GM23338 (cell line): ENCODE results near the gene CTTN. TPM values are rescaled to one million over a fixed set of nuclear protein-coding genes. Genes with fewer than 3 reads are reported as not detected.
A peak's percentile ranks its signal among the peaks of the same experiment; 100 is the strongest.

ENCODE experiments used
- ATAC-seq: fragments of 200-7000 bp; cut with Tn5 transposase; 3 replicates; pipeline ENCODE4 v1.9.1; 2020
- DNase-seq: peaks from one replicate; pipeline ENCODE4 v3.0.0-alpha.2; 2015; ENCODE audit warnings: low spot score
- H2AFZ ChIP-seq: fragments of 200-600 bp; sonication (generic); 2 replicates; pipeline ENCODE4 v1.8.0; 2016; ENCODE audit warnings: antibody characterized with exemption, mild to moderate bottlenecking, moderate library complexity
- H3F3A ChIP-seq: fragments of 200-600 bp; sonication (generic); replicated peaks from 2 replicates; pipeline ENCODE4 v1.8.0; 2017; ENCODE audit warnings: antibody characterized with exemption, mixed run types, low read depth
- H3K27ac ChIP-seq: fragments of 200-600 bp; sonication (generic); 2 replicates; pipeline ENCODE4 v1.6.1; 2016; ENCODE audit warnings: low read depth
- H3K27me3 ChIP-seq: fragments of 200-600 bp; sonication (generic); 2 replicates; pipeline ENCODE4 v1.8.0; 2016; ENCODE audit warnings: mild to moderate bottlenecking, mixed run types, moderate library complexity; ENCODE audit not compliant: insufficient read depth
- H3K36me3 ChIP-seq: fragments of 200-600 bp; sonication (generic); 2 replicates; pipeline ENCODE4 v1.8.0; 2016; ENCODE audit warnings: mild to moderate bottlenecking; ENCODE audit not compliant: insufficient read depth
- H3K4me1 ChIP-seq: fragments of 200-600 bp; sonication (generic); 2 replicates; pipeline ENCODE4 v1.8.0; 2016; ENCODE audit warnings: mild to moderate bottlenecking, moderate library complexity; ENCODE audit not compliant: insufficient read depth
- H3K4me2 ChIP-seq: fragments of 200-600 bp; sonication (generic); 2 replicates; pipeline ENCODE4 v1.7.1; 2017; ENCODE audit warnings: mixed run types
- H3K4me3 ChIP-seq: fragments of 200-600 bp; sonication (generic); 2 replicates; pipeline ENCODE4 v1.6.1; 2016; ENCODE audit warnings: mixed run types
- H3K79me2 ChIP-seq: fragments of 200-600 bp; sonication (generic); replicated peaks from 2 replicates; pipeline ENCODE4 v1.8.0; 2017; ENCODE audit warnings: mild to moderate bottlenecking; ENCODE audit not compliant: insufficient read depth
- H3K9me2 ChIP-seq: fragments of 200-600 bp; sonication (generic); 2 replicates; pipeline ENCODE4 v1.8.0; 2017; ENCODE audit not compliant: insufficient read depth
- H4K20me1 ChIP-seq: fragments of 200-600 bp; sonication (generic); replicated peaks from 2 replicates; pipeline ENCODE4 v1.8.0; 2017; ENCODE audit warnings: mild to moderate bottlenecking; ENCODE audit not compliant: insufficient read depth
- H3K27ac Mint-ChIP-seq: 2 replicates; pipeline ENCODE4 v1.8.0; 2020; ENCODE audit warnings: inconsistent platforms, mild to moderate bottlenecking, moderate library complexity, mixed read lengths
- H3K27me3 Mint-ChIP-seq: 3 replicates; pipeline ENCODE4 v1.8.0; 2022; ENCODE audit warnings: low read depth, mild to moderate bottlenecking, moderate library complexity, mixed read lengths, inconsistent platforms; ENCODE audit not compliant: insufficient read depth, poor library complexity
- H3K36me3 Mint-ChIP-seq: 3 replicates; pipeline ENCODE4 v1.8.0; 2021; ENCODE audit warnings: low read depth, mild to moderate bottlenecking, inconsistent platforms, moderate library complexity, mixed read lengths
- H3K4me1 Mint-ChIP-seq: 3 replicates; pipeline ENCODE4 v1.8.0; 2020; ENCODE audit warnings: mild to moderate bottlenecking, inconsistent platforms, mixed read lengths
- H3K4me3 Mint-ChIP-seq: 3 replicates; pipeline ENCODE4 v1.8.0; 2021; ENCODE audit warnings: moderate library complexity, mild to moderate bottlenecking, inconsistent platforms, mixed read lengths
- H3K9me3 Mint-ChIP-seq: 3 replicates; pipeline ENCODE4 v1.8.0; 2020; ENCODE audit warnings: moderate library complexity, mild to moderate bottlenecking, inconsistent platforms, mixed read lengths
- CREB1 ChIP-seq: fragments of 250-450 bp; sonication (Bioruptor Pico); IDR thresholded peaks from 2 replicates; pipeline ENCODE4 v1.5.0; 2020; ENCODE audit warnings: low read depth, mild to moderate bottlenecking, moderate library complexity
- EZH2 ChIP-seq: fragments of 200-600 bp; sonication (generic); IDR thresholded peaks from one replicate; pipeline ENCODE4 v1.8.0; 2017; ENCODE audit warnings: antibody characterized with exemption, mild to moderate bottlenecking, low read depth; ENCODE audit not compliant: unreplicated experiment
- EZH2phosphoT487 ChIP-seq: fragments of 200-600 bp; sonication (generic); IDR thresholded peaks from one replicate; pipeline ENCODE4 v1.8.1; 2018; ENCODE audit warnings: antibody characterized with exemption; ENCODE audit not compliant: unreplicated experiment
- JUNB ChIP-seq: IDR thresholded peaks from one replicate; pipeline ENCODE4 v1.6.1; 2016; ENCODE audit warnings: antibody characterized with exemption; ENCODE audit not compliant: unreplicated experiment
- NANOG ChIP-seq: IDR thresholded peaks from 2 replicates; pipeline ENCODE4 v1.6.1; 2016; ENCODE audit warnings: antibody characterized with exemption, borderline replicate concordance
- POLR2AphosphoS5 ChIP-seq: IDR thresholded peaks from 2 replicates; pipeline ENCODE4 v1.6.1; 2016; ENCODE audit warnings: antibody characterized with exemption, low read depth
- STAT1 ChIP-seq: IDR thresholded peaks from one replicate; pipeline ENCODE4 v1.6.1; 2016; ENCODE audit warnings: antibody characterized with exemption; ENCODE audit not compliant: unreplicated experiment
- ZNF114 ChIP-seq: fragments of 250-450 bp; sonication (Bioruptor Pico); IDR thresholded peaks from 2 replicates; pipeline ENCODE4 v1.5.0; 2020; ENCODE audit warnings: mild to moderate bottlenecking, moderate library complexity
- ZNF331 ChIP-seq: fragments of 250-450 bp; sonication (Bioruptor Pico); IDR thresholded peaks from 2 replicates; pipeline ENCODE4 v1.5.0; 2020; ENCODE audit warnings: low read depth, mild to moderate bottlenecking, moderate library complexity
- polyA plus RNA-seq: library from polyadenylated mRNA; unstranded; fragments of >200 nt; fragmentation: Nextera tagmentation; extraction: Ambion mirVana; gene quantifications from 2 replicates; pipeline ENCODE4 v1.2.1, GENCODE V29; 2016
- total RNA-seq: library from RNA; depleted of rRNA; stranded (reverse); fragments of >200 nt; shearing (Covaris generic); gene quantifications from 2 replicates; pipeline ENCODE4 v1.2.3, GENCODE V29; 2014
- TF ChIP-seq, protein P1 (sequence below): IDR thresholded peaks from 2 replicates; pipeline ENCODE4 v1.6.1; 2016; ENCODE audit warnings: antibody characterized with exemption
- TF ChIP-seq, protein P2 (sequence below): IDR thresholded peaks from one replicate; pipeline ENCODE4 v1.6.1; 2018; ENCODE audit warnings: antibody characterized with exemption; ENCODE audit not compliant: unreplicated experiment
- TF ChIP-seq, protein P3 (sequence below), 2 experiments: fragments of 200-600 bp in 1 of 2; sonication (generic) in 1 of 2; conservative IDR thresholded peaks; 2 replicates each; pipeline versions ENCODE4 v1.5.1 to v1.6.1; 2016 to 2017; ENCODE audit warnings: antibody characterized with exemption in 2 of 2, low read depth in 2 of 2, mild to moderate bottlenecking in 2 of 2, moderate library complexity in 1 of 2
- TF ChIP-seq, protein P4 (sequence below): fragments of 250-450 bp; sonication (Bioruptor Pico); IDR thresholded peaks from 2 replicates; pipeline ENCODE4 v1.5.0; 2020; ENCODE audit warnings: mild to moderate bottlenecking, moderate library complexity

The CTTN gene
- total and polyA plus RNA-seq, 2 experiments from 2014 or later = 163 to 343 TPM

DNA sequence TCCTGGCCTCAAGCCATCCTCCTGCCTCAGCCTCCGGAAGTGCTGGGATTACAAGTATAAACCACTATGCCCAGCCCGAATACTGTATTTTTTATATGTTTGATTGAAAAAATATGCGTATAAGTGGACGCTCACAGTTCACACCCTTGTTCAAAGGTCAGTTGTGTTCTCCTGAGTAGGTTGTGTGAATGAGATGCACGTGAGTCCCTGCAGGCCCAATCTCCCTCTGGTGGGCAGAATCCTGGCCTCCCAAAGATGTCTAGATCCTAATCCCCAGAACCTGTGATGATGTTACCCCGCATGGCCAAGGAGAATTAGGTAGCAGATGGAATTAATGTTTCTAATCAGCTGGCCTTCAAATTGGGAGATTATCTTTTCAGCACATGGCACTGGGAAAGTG, 41.9 kb downstream of the CTTN start:
- Histone ChIP-seq H4K20me1 (no peaks in the 10 kb centered on the region; the same call in 1 of the 2 replicates), H3K4me3 (no peak overlapping the region), H3K4me1 (peaks cover 8% of the 10 kb centered on the region; the same call in 1 of the 2 replicates), H3K79me2 (no peaks in the 10 kb centered on the region), H3F3A (no peaks in the 10 kb centered on the region), H3K27ac (no peak overlapping the region), H3K27me3 (no peaks in the 10 kb centered on the region), H3K36me3 (peaks cover 15% of the 10 kb centered on the region; the same call in 1 of the 2 replicates), H2AFZ (no peak overlapping the region), H3K4me2 (no peak overlapping the region), H3K9me2 (no peaks in the 10 kb centered on the region)
- Mint-ChIP-seq H3K36me3 (peaks cover 56% of the 10 kb centered on the region), H3K27ac (no peak overlapping the region), H3K9me3 (peaks cover 2% of the 10 kb centered on the region; the same call in 1 of the 3 replicates), H3K4me3 (no peak overlapping the region), H3K27me3 (peaks cover 11% of the 10 kb centered on the region), H3K4me1 (peaks cover 14% of the 10 kb centered on the region)
- TF ChIP-seq STAT1 (no peak), EZH2phosphoT487 (no peak), CREB1 (CRISPR knock-in tag) (no peak), NANOG (no peak), ZNF114 (CRISPR knock-in tag) (no peak), EZH2 (no peak), JUNB (no peak), POLR2AphosphoS5 (no peak), ZNF331 (CRISPR knock-in tag) (no peak)
- TF ChIP-seq, protein P1, sequence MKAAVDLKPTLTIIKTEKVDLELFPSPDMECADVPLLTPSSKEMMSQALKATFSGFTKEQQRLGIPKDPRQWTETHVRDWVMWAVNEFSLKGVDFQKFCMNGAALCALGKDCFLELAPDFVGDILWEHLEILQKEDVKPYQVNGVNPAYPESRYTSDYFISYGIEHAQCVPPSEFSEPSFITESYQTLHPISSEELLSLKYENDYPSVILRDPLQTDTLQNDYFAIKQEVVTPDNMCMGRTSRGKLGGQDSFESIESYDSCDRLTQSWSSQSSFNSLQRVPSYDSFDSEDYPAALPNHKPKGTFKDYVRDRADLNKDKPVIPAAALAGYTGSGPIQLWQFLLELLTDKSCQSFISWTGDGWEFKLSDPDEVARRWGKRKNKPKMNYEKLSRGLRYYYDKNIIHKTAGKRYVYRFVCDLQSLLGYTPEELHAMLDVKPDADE = no peak
- TF ChIP-seq, protein P2, sequence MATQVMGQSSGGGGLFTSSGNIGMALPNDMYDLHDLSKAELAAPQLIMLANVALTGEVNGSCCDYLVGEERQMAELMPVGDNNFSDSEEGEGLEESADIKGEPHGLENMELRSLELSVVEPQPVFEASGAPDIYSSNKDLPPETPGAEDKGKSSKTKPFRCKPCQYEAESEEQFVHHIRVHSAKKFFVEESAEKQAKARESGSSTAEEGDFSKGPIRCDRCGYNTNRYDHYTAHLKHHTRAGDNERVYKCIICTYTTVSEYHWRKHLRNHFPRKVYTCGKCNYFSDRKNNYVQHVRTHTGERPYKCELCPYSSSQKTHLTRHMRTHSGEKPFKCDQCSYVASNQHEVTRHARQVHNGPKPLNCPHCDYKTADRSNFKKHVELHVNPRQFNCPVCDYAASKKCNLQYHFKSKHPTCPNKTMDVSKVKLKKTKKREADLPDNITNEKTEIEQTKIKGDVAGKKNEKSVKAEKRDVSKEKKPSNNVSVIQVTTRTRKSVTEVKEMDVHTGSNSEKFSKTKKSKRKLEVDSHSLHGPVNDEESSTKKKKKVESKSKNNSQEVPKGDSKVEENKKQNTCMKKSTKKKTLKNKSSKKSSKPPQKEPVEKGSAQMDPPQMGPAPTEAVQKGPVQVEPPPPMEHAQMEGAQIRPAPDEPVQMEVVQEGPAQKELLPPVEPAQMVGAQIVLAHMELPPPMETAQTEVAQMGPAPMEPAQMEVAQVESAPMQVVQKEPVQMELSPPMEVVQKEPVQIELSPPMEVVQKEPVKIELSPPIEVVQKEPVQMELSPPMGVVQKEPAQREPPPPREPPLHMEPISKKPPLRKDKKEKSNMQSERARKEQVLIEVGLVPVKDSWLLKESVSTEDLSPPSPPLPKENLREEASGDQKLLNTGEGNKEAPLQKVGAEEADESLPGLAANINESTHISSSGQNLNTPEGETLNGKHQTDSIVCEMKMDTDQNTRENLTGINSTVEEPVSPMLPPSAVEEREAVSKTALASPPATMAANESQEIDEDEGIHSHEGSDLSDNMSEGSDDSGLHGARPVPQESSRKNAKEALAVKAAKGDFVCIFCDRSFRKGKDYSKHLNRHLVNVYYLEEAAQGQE = no peak
- TF ChIP-seq, protein P3, sequence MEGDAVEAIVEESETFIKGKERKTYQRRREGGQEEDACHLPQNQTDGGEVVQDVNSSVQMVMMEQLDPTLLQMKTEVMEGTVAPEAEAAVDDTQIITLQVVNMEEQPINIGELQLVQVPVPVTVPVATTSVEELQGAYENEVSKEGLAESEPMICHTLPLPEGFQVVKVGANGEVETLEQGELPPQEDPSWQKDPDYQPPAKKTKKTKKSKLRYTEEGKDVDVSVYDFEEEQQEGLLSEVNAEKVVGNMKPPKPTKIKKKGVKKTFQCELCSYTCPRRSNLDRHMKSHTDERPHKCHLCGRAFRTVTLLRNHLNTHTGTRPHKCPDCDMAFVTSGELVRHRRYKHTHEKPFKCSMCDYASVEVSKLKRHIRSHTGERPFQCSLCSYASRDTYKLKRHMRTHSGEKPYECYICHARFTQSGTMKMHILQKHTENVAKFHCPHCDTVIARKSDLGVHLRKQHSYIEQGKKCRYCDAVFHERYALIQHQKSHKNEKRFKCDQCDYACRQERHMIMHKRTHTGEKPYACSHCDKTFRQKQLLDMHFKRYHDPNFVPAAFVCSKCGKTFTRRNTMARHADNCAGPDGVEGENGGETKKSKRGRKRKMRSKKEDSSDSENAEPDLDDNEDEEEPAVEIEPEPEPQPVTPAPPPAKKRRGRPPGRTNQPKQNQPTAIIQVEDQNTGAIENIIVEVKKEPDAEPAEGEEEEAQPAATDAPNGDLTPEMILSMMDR (conservative IDR thresholded peaks at IDR 0.05; ENCODE audit: low read depth in 2 of 2) = no peak; a peak in 1 of 4 replicates
- TF ChIP-seq, protein P4, sequence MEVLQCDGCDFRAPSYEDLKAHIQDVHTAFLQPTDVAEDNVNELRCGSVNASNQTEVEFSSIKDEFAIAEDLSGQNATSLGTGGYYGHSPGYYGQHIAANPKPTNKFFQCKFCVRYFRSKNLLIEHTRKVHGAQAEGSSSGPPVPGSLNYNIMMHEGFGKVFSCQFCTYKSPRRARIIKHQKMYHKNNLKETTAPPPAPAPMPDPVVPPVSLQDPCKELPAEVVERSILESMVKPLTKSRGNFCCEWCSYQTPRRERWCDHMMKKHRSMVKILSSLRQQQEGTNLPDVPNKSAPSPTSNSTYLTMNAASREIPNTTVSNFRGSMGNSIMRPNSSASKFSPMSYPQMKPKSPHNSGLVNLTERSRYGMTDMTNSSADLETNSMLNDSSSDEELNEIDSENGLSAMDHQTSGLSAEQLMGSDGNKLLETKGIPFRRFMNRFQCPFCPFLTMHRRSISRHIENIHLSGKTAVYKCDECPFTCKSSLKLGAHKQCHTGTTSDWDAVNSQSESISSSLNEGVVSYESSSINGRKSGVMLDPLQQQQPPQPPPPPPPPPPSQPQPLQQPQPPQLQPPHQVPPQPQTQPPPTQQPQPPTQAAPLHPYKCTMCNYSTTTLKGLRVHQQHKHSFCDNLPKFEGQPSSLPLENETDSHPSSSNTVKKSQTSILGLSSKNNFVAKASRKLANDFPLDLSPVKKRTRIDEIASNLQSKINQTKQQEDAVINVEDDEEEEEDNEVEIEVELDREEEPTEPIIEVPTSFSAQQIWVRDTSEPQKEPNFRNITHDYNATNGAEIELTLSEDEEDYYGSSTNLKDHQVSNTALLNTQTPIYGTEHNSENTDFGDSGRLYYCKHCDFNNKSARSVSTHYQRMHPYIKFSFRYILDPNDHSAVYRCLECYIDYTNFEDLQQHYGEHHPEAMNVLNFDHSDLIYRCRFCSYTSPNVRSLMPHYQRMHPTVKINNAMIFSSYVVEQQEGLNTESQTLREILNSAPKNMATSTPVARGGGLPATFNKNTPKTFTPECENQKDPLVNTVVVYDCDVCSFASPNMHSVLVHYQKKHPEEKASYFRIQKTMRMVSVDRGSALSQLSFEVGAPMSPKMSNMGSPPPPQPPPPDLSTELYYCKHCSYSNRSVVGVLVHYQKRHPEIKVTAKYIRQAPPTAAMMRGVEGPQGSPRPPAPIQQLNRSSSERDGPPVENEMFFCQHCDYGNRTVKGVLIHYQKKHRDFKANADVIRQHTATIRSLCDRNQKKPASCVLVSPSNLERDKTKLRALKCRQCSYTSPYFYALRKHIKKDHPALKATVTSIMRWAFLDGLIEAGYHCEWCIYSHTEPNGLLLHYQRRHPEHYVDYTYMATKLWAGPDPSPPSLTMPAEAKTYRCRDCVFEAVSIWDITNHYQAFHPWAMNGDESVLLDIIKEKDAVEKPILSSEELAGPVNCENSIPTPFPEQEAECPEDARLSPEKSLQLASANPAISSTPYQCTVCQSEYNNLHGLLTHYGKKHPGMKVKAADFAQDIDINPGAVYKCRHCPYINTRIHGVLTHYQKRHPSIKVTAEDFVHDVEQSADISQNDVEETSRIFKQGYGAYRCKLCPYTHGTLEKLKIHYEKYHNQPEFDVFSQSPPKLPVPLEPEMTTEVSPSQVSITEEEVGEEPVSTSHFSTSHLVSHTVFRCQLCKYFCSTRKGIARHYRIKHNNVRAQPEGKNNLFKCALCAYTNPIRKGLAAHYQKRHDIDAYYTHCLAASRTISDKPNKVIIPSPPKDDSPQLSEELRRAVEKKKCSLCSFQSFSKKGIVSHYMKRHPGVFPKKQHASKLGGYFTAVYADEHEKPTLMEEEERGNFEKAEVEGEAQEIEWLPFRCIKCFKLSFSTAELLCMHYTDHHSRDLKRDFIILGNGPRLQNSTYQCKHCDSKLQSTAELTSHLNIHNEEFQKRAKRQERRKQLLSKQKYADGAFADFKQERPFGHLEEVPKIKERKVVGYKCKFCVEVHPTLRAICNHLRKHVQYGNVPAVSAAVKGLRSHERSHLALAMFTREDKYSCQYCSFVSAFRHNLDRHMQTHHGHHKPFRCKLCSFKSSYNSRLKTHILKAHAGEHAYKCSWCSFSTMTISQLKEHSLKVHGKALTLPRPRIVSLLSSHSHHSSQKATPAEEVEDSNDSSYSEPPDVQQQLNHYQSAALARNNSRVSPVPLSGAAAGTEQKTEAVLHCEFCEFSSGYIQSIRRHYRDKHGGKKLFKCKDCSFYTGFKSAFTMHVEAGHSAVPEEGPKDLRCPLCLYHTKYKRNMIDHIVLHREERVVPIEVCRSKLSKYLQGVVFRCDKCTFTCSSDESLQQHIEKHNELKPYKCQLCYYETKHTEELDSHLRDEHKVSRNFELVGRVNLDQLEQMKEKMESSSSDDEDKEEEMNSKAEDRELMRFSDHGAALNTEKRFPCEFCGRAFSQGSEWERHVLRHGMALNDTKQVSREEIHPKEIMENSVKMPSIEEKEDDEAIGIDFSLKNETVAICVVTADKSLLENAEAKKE (CRISPR knock-in tag) = no peak
- ATAC-seq (0 out of 3 replicates have a peak, but pooled peaks have one; percentile 14), DNase-seq (no peak)
